ENCODE data around the gene AOPEP.

AOPEP gene

DNA sequence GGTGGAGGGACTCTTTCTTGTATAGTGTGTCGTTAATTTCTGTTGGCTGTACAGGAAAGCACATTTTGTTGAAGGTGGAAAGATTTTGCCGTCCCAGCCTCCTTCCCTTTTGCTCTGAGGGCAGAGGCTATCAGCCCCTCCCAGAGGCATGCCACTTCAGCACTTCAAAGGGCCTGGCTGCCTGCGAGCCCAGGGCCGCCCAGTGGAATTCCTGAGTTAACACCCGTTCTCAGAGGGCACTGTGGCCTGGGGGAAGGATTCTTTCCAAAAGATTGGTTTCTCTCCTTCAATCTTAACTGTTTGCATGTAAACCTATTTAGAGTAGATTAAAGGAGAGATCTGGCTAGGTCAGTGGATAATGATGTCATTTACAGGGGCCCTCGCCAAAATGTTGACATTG is 352.4 kb downstream of the AOPEP start:
- peak overlapping the region; percentile 3; the same call in 1 of the 2 replicates for H3K27ac ChIP-seq
- TF ChIP-seq, protein P1, sequence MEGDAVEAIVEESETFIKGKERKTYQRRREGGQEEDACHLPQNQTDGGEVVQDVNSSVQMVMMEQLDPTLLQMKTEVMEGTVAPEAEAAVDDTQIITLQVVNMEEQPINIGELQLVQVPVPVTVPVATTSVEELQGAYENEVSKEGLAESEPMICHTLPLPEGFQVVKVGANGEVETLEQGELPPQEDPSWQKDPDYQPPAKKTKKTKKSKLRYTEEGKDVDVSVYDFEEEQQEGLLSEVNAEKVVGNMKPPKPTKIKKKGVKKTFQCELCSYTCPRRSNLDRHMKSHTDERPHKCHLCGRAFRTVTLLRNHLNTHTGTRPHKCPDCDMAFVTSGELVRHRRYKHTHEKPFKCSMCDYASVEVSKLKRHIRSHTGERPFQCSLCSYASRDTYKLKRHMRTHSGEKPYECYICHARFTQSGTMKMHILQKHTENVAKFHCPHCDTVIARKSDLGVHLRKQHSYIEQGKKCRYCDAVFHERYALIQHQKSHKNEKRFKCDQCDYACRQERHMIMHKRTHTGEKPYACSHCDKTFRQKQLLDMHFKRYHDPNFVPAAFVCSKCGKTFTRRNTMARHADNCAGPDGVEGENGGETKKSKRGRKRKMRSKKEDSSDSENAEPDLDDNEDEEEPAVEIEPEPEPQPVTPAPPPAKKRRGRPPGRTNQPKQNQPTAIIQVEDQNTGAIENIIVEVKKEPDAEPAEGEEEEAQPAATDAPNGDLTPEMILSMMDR (conservative IDR thresholded peaks at IDR 0.05) = no peak

DNA sequence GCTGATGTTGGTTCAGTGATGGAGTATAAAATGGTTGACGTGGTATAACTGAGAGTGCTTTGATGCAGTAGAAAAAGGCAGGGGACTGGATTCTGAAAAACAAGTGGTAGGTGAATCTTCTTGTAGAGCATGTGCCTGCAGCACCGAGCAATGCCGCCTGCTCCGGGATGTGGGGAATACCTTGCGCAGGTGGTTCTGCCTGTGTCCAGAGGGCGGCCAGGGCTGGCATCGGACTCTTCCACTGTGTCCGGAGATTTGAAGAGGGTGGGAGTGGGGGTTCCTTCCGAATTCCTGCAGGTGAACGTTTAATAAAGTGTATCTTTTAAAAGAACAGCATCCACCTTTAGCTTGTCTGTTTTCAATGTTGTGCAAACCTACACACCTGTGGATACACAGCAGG is 353.0 kb downstream of the AOPEP start:
- TF ChIP-seq, protein P1 (conservative IDR thresholded peaks at IDR 0.05) = no peak
- no peak overlapping the region for H3K27ac ChIP-seq

DNA sequence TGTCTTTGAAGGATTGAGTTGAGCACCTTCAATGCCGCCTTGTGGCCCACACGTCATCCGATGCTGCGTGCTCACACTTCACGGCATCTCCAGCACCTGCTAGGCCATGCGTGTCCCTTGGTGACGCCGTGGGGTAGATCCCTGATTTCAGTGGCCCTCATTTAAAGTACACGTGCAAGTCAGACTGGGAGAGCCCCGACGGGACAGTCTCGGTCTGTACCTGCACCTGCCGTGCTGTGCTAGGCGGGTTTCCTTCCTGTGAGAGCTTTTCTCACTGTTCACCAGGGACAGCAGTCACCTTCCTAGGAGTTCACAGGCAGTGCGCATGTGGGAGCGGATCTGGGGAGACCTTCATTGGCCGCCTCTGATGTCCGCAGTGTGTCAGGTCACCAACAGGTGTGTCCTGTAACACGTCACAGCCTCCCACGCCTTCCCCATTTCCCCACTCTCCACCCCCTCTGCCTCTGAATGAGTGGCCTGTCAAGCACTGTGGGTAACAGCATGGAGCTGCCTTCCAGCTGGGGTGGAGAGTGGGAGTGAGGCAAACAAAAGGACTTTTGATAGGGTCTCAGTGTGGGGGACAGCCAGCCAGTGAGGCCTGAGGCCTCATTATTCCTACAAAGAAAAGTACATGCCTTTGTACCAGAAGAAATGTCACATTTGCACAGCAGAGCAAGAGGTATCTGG is 354.6 kb downstream of the AOPEP start:
- TF ChIP-seq, protein P1 (conservative IDR thresholded peaks at IDR 0.05) = no peak
- H3K27ac ChIP-seq = no peak overlapping the region; the same call in 1 of the 2 replicates

DNA sequence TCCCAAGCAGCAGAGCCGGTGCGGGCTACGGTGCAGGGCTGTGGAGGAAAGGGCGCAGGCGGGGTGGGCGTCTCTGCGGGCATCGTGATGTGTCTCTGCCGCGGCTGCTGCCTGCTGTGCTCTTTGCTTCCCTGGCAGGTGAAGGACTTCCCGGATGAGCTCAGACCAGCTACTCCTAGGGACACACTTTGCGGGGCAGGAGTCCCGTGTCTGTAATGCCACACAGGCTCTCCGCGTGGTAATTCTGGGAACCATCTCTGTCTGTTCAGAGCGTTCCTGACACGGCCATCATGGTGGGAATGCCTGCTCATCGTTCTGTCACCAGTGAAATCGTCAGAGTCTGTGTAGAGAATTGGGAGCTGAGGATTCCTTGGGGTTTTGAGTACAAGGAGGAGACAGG is 355.5 kb downstream of the AOPEP start:
- no peak overlapping the region for H3K27ac ChIP-seq

DNA sequence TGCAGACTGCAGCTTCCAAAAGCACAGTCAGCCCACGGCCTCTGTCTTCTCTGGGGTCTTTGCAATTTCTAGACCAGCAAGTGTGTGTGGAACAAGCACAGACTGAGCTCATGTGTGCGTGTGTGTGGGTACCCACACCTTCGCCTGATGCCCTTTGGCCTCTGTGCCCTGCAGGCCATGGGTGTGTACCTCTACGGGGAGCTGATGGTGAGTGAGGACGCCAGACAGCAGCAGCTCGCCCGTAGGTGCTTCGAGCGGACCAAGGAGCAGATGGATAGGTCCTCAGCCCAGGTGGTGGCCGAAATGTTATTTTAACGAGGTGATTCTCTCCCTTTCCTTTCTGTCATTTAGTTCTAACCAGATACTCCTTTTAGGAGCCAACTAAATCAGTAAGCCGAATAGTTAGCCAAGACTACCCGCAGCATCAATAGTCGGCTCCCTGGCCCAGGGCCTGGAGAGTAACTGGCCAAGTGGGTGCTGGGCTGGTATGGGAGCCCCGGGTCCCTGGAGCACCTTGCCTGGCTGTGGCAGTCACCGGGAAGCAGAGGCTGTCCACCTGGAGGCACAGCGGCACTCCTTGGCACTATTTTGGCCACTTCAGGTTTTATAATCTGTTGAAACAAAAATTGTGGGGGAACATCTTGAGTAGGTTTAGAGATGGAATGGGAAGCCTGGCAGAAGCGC is 356.0 kb downstream of the AOPEP start:
- no peak overlapping the region for H3K27ac ChIP-seq
- TF ChIP-seq, protein P1 (conservative IDR thresholded peaks at IDR 0.05) = no peak

More for the DNA sequence above, 355.5 kb downstream of the AOPEP start:
- TF ChIP-seq, protein P1 (conservative IDR thresholded peaks at IDR 0.05) = no peak

DNA sequence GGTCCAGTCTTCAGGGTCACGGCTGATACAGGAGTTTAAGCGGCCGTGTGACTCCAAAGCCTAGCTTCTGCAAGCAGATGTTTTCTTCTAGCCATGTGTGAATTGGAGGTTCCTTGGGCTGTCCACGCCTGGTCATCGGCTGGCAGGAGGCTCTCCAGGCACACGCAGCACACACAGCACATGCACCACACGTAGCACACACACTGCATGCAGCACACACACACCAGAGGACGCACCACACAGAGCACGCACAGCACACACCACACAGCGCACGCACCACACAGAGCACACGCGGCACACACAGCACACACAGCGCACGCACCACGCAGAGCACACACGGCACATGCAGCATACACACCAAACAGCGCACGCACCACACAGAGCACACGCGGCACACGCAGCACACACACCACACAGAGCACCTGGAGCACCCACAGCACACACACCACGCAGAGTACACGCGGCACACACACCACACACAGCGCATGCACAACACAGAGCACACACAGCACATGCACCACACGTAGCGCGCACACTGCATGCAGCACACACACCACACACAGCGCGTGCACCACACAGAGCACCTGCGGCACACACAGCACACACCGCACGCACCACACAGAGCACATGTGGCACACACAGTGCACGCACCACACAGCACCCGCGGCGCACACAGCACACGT is 356.7 kb downstream of the AOPEP start:
- TF ChIP-seq, protein P1 (conservative IDR thresholded peaks at IDR 0.05) = no peak
- no peak overlapping the region for H3K27ac ChIP-seq

DNA sequence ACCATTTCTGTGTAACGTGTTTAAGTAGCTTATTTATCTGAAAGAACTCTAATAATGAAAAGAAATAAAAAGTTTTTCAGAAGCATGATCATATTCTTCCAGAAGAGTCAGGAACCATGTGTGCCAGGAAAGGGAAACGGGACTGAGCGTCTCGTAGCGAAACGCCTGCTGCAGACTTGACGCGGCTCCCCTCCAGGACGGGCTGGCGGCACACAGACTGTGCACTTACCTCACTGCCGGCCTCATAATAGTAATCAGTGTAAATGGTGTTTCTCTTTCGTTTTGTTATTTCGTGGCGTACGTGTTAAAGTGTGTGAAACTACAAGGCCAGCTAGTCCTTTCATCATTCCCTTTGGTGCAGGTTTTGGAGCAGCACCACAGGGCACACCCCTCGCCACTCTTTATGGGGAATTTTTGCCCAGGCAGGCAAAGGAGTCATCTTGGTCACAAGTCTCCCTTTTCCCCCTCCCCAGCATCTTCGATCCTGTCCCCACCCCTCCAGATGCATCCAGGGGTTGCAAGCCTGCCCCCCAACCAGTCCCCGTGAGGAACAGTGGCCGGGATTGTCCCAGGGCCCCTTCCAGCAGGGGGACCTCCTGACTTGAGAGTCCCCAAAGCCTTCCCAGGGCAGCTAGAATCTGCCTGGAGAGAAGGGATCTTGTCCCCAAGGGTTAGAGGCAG is 357.9 kb downstream of the AOPEP start:
- H3K27ac ChIP-seq = no peak overlapping the region

More for the DNA sequence above, 357.9 kb downstream of the AOPEP start:
- TF ChIP-seq, protein P1 (conservative IDR thresholded peaks at IDR 0.05) = no peak
